ENCODE measurements around the gene TNFSF18.

Gene TNFSF18

DNA sequence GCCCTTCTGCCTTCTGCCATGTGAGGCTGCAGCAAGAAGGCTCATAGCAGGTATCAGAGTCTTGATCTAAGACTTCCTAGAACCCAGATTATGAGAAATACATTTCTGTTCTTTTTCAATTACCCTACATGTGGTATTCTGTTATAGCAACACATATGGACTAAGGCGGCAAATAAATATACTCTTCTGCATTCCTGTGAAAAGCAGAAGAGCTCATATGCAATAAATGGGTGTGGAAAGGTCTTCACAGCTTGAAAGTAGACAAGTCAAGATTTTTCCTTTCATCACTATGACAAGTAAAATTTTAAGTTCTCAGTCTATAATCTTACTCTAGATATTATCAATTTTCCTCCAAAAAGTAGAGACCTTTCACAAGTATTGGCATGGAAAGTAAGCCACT lies 36.6 kb downstream of the TNFSF18 start:
- Mint-ChIP-seq H3K4me1 (ENCODE audit: low read depth) (no peaks in the 10 kb centered on the region), H3K4me3 (no peak overlapping the region), H3K27ac (no peak overlapping the region), H3K36me3 (ENCODE audit: low read depth) (no peaks in the 10 kb centered on the region), H3K9me3 (no peaks in the 10 kb centered on the region), H3K27me3 (ENCODE audit: low read depth) (no peaks in the 10 kb centered on the region)

GRCh38 chr1:173012126-173012525 lies 38.6 kb downstream of the TNFSF18 start:
- H3K27me3 Mint-ChIP-seq (ENCODE audit: low read depth) = no peaks in the 10 kb centered on the region
- no peak overlapping the region for H3K4me3 Mint-ChIP-seq
- H3K4me1 Mint-ChIP-seq (ENCODE audit: low read depth) = peaks cover 2% of the 10 kb centered on the region
- H3K9me3 Mint-ChIP-seq = no peaks in the 10 kb centered on the region
- H3K36me3 Mint-ChIP-seq (ENCODE audit: low read depth) = no peaks in the 10 kb centered on the region
- no peak overlapping the region for H3K27ac Mint-ChIP-seq

- Mint-ChIP-seq H3K9me3 (peaks cover 3% of the 10 kb centered on the region), H3K4me3 (no peak overlapping the region), H3K4me1 (ENCODE audit: low read depth) (peaks cover 5% of the 10 kb centered on the region), H3K36me3 (ENCODE audit: low read depth) (no peaks in the 10 kb centered on the region), H3K27me3 (ENCODE audit: low read depth) (peaks cover 6% of the 10 kb centered on the region), H3K27ac (no peak overlapping the region)
Measured at GRCh38 chr1:173009597-173009996, 41.1 kb downstream of the TNFSF18 start.

- H3K9me3 Mint-ChIP-seq = peaks cover 28% of the 10 kb centered on the region
- H3K4me1 Mint-ChIP-seq (ENCODE audit: low read depth) = peaks cover 5% of the 10 kb centered on the region
- no peak overlapping the region for H3K4me3 Mint-ChIP-seq
- H3K27ac Mint-ChIP-seq = no peak overlapping the region
- H3K27me3 Mint-ChIP-seq (ENCODE audit: low read depth) = peaks cover 11% of the 10 kb centered on the region
- H3K36me3 Mint-ChIP-seq (ENCODE audit: low read depth) = no peaks in the 10 kb centered on the region
Measured at GRCh38 chr1:173005196-173005864, 45.4 kb downstream of the TNFSF18 start.

DNA sequence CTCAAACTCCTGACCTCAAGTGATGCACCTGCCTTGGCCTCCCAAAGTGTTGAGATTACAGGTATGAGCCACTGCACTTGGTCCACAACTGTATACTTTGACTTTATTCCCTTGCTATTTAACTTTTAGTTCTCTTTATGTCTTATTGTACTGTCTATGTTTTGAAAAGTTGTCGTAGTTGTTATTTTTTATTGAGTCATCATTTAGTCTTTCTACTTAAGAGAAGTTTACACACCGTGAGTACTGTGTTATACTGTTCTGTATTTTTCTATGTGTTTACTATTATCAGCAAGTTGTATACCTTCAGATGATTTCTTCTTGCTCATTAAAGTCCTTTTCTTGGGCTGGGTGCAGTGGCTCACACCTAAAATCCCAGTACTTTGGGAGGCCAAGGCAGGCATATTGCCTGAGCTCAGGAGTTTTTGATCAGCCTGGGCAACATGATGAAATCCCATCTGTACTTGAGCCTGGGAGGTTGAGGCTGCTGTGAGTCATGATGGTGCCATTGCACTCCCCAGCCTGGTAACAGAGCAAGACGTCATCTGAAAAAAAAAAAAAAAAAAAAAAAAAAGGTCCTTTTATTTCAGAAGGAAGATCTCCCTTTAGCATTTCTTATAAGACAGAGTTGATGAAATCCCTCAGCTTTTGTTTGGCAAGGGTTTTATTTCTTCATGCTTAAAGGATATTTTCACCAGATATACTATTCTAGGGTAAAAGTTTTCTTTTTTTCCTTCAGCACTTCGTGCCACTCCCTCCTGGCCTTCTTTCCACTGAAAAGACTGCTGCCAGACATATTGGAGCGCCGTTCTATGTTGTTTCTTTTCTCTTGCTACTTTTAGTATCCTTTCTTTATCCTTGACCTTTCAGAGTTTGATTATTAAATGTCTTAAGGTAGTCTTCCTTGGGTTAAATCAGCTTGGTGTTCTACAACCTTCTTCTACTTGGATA lies 47.6 kb downstream of the TNFSF18 start:
- Mint-ChIP-seq H3K27me3 (ENCODE audit: low read depth) (peaks cover 11% of the 10 kb centered on the region), H3K27ac (no peak overlapping the region), H3K4me3 (no peak overlapping the region), H3K9me3 (peaks cover 38% of the 10 kb centered on the region), H3K4me1 (ENCODE audit: low read depth) (peaks cover 3% of the 10 kb centered on the region), H3K36me3 (ENCODE audit: low read depth) (no peaks in the 10 kb centered on the region)

GRCh38 chr1:172999349-172999748 lies 51.4 kb downstream of the TNFSF18 start:
- no peak overlapping the region for H3K27ac Mint-ChIP-seq
- H3K4me3 Mint-ChIP-seq = no peak overlapping the region
- H3K36me3 Mint-ChIP-seq (ENCODE audit: low read depth) = no peaks in the 10 kb centered on the region

DNA sequence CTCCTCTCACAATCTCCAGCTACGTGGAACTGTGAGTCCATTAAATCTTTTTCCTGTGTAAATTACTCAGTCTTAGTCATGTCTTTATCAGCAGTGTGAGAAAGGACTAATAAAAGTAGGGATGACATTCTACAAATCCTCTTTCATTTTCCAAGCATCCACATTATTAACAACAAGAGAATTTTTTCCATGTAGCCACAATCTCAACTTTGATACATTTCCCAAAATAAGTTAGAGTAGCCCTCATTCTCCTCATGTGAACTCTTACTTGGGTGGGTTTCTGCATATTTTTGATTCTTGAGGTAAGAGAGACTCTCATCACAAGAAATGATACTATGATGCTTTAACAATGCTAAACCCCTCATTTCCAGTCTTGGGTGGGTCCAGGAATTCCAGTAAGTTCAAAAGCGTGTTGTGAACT lies 52.8 kb downstream of the TNFSF18 start:
- H3K9me3 Mint-ChIP-seq = peaks cover 52% of the 10 kb centered on the region
- H3K36me3 Mint-ChIP-seq (ENCODE audit: low read depth) = no peaks in the 10 kb centered on the region
- no peak overlapping the region for H3K27ac Mint-ChIP-seq
- H3K27me3 Mint-ChIP-seq (ENCODE audit: low read depth) = peaks cover 5% of the 10 kb centered on the region
- H3K4me1 Mint-ChIP-seq (ENCODE audit: low read depth) = no peaks in the 10 kb centered on the region
- no peak overlapping the region for H3K4me3 Mint-ChIP-seq

More at GRCh38 chr1:172999349-172999748, 51.4 kb downstream of the TNFSF18 start:
- Mint-ChIP-seq H3K27me3 (ENCODE audit: low read depth) (peaks cover 5% of the 10 kb centered on the region), H3K9me3 (peaks cover 51% of the 10 kb centered on the region), H3K4me1 (ENCODE audit: low read depth) (no peaks in the 10 kb centered on the region)

DNA sequence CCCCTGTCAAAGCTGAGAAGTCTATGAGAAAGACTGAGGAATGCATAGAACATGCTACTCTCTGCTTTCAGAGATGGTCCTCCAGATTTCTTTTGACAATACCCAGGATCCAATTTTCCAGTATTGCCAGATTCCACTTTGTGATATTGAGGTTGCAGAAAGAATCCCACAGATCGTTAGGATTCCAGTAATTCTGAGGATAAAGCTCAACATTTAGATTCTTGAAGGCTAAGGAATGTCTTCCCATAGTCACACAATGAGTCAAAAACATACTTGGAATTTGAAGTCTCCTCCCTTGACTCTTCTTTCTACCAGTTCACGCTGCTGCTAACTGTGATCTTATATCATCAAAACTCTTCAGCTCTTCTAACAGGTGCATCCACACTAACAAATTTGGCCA lies 57.1 kb downstream of the TNFSF18 start:
- Mint-ChIP-seq H3K4me1 (ENCODE audit: low read depth) (no peaks in the 10 kb centered on the region), H3K4me3 (no peak overlapping the region), H3K27me3 (ENCODE audit: low read depth) (no peaks in the 10 kb centered on the region), H3K9me3 (peaks cover 23% of the 10 kb centered on the region), H3K36me3 (ENCODE audit: low read depth) (no peaks in the 10 kb centered on the region), H3K27ac (no peak overlapping the region)

GRCh38 chr1:172991674-172992400 lies 58.9 kb downstream of the TNFSF18 start:
- Mint-ChIP-seq H3K27ac (no peak overlapping the region), H3K4me1 (ENCODE audit: low read depth) (no peaks in the 10 kb centered on the region), H3K9me3 (peaks cover 15% of the 10 kb centered on the region), H3K36me3 (ENCODE audit: low read depth) (no peaks in the 10 kb centered on the region), H3K4me3 (no peak overlapping the region), H3K27me3 (ENCODE audit: low read depth) (no peaks in the 10 kb centered on the region)

- no peak overlapping the region for H3K4me3 Mint-ChIP-seq
- no peak overlapping the region for H3K27ac Mint-ChIP-seq
- no peaks in the 10 kb centered on the region for H3K4me1 Mint-ChIP-seq (ENCODE audit: low read depth)
- H3K9me3 Mint-ChIP-seq = peaks cover 9% of the 10 kb centered on the region
- no peaks in the 10 kb centered on the region for H3K36me3 Mint-ChIP-seq (ENCODE audit: low read depth)
- H3K27me3 Mint-ChIP-seq (ENCODE audit: low read depth) = no peaks in the 10 kb centered on the region
Measured at GRCh38 chr1:172990598-172991215, 60.0 kb downstream of the TNFSF18 start.

All from T-helper 1 cell treated with Interleukin-12 subunit alpha and Interleukin-12 subunit beta and Interleukin-4 antibody, amounts not matched to agents 30 μg/mL and 1 μg/mL, for 36 hours (primary cell).